AG09319 (cell line): ENCODE measurements around the gene TRMT6.

Experiments used
- DNase-seq: peaks from one replicate; pipeline ENCODE4 v3.0.0-alpha.2; 2010; ENCODE audit warnings: low read depth; ENCODE audit errors: extremely low read depth
- CTCF ChIP-seq: IDR thresholded peaks from 2 replicates; pipeline ENCODE4 v1.5.1; 2011; ENCODE audit warnings: low read depth, mild to moderate bottlenecking, inconsistent platforms, low read length, moderate library complexity

The TRMT6 gene

GRCh38 chr20:5920581-5920980, 29.8 kb downstream of the TRMT6 start:
- no peak for DNase-seq
- TF ChIP-seq CTCF = no peak

GRCh38 chr20:5919626-5920544, 30.4 kb downstream of the TRMT6 start:
- no peak for TF ChIP-seq CTCF
- DNase-seq = no peak

- DNase-seq = no peak
- no peak for TF ChIP-seq CTCF
Observed at GRCh38 chr20:5918856-5919625, 31.3 kb downstream of the TRMT6 start.

GRCh38 chr20:5914859-5915258, 35.5 kb downstream of the TRMT6 start:
- TF ChIP-seq CTCF = no peak
- DNase-seq = no peak

GRCh38 chr20:5913166-5913565, 37.2 kb downstream of the TRMT6 start:
- no peak for TF ChIP-seq CTCF
- DNase-seq = no peak

GRCh38 chr20:5910186-5910585, 40.1 kb downstream of the TRMT6 start:
- TF ChIP-seq CTCF = no peak
- no peak for DNase-seq

GRCh38 chr20:5908981-5909380, 41.4 kb downstream of the TRMT6 start:
- TF ChIP-seq CTCF = no peak
- DNase-seq = no peak
